Mesenchymal stem cell (in vitro differentiated cells and primary cell): ENCODE data around the gene MED15.

Experiments used
- DNase-seq: peaks from one replicate; pipeline ENCODE4 v3.0.0-alpha.2; 2013
- H2AFZ ChIP-seq: one replicate; pipeline ENCODE4 v1.6.1; 2013; ENCODE audit warnings: low read depth, mild to moderate bottlenecking, control low read depth, inconsistent platforms, low read length, moderate library complexity
- H2AK5ac ChIP-seq: 2 replicates; pipeline ENCODE4 v1.6.1; 2013; ENCODE audit warnings: low read length, moderate library complexity, mild to moderate bottlenecking, inconsistent platforms; ENCODE audit not compliant: severe bottlenecking
- H2BK120ac ChIP-seq: one replicate; pipeline ENCODE4 v1.6.1; 2013; ENCODE audit warnings: low read depth, mild to moderate bottlenecking, inconsistent platforms, low read length, moderate library complexity
- H2BK12ac ChIP-seq, 2 experiments: one replicate each; pipeline ENCODE4 v1.6.1; 2013; ENCODE audit warnings: inconsistent platforms in 2 of 2, low read length in 2 of 2, mild to moderate bottlenecking in 2 of 2, moderate library complexity in 2 of 2, control low read depth in 1 of 2
- H2BK15ac ChIP-seq: one replicate; pipeline ENCODE4 v1.6.1; 2013; ENCODE audit warnings: mild to moderate bottlenecking, low read depth, inconsistent platforms; ENCODE audit not compliant: poor library complexity, severe bottlenecking
- H2BK5ac ChIP-seq: 2 replicates; pipeline ENCODE4 v1.6.1; 2013; ENCODE audit warnings: low read depth, mild to moderate bottlenecking, low read length, control low read depth, inconsistent platforms; ENCODE audit not compliant: poor library complexity, severe bottlenecking
- H3K14ac ChIP-seq, 2 experiments: one replicate each; pipeline ENCODE4 v1.6.1; 2013; ENCODE audit warnings: inconsistent platforms in 2 of 2, low read length in 2 of 2, control low read depth in 1 of 2, mild to moderate bottlenecking in 1 of 2, moderate library complexity in 1 of 2
- H3K18ac ChIP-seq, 2 experiments: one replicate each; pipeline ENCODE4 v1.6.1; 2013; ENCODE audit warnings: inconsistent platforms in 2 of 2, low read length in 2 of 2, control low read depth in 1 of 2, low read depth in 1 of 2, mild to moderate bottlenecking in 1 of 2
- H3K23ac ChIP-seq, 2 experiments: one replicate each; pipeline ENCODE4 v1.6.1; 2013; ENCODE audit warnings: inconsistent platforms in 2 of 2, low read length in 2 of 2, mild to moderate bottlenecking in 2 of 2, moderate library complexity in 2 of 2, control low read depth in 1 of 2
- H3K27ac ChIP-seq: 2 replicates; pipeline ENCODE4 v1.5.1; 2013; ENCODE audit warnings: mild to moderate bottlenecking, moderate library complexity, low read length, control low read depth, inconsistent platforms; ENCODE audit not compliant: poor library complexity, severe bottlenecking
- H3K27me3 ChIP-seq, 2 experiments: 2 replicates each; pipeline versions ENCODE4 v1.6.1 to v1.7.0; 2013; ENCODE audit warnings: low read length in 2 of 2, mild to moderate bottlenecking in 2 of 2, moderate library complexity in 2 of 2, control low read depth in 1 of 2, inconsistent platforms in 1 of 2; ENCODE audit not compliant: control insufficient read depth in 1 of 2, insufficient read depth in 1 of 2
- H3K36me3 ChIP-seq, 2 experiments: 2 replicates each; pipeline versions ENCODE4 v1.6.1 to v1.7.0; 2013; ENCODE audit warnings: low read length in 2 of 2, control low read depth in 1 of 2, inconsistent platforms in 1 of 2, low read depth in 1 of 2, mild to moderate bottlenecking in 1 of 2; ENCODE audit not compliant: insufficient read depth in 2 of 2, control insufficient read depth in 1 of 2
- H3K4ac ChIP-seq, 2 experiments: one replicate each; pipeline ENCODE4 v1.6.1; 2013; ENCODE audit warnings: inconsistent platforms in 2 of 2, low read length in 2 of 2, mild to moderate bottlenecking in 2 of 2, moderate library complexity in 2 of 2, control low read depth in 1 of 2, low read depth in 1 of 2
- H3K4me1 ChIP-seq: 2 replicates; pipeline ENCODE4 v1.6.1; 2013; ENCODE audit warnings: low read depth, low read length, control low read depth; ENCODE audit not compliant: control insufficient read depth, insufficient read depth
- H3K4me2 ChIP-seq: 2 replicates; pipeline ENCODE4 v1.6.1; 2013; ENCODE audit warnings: low read length, mild to moderate bottlenecking, inconsistent platforms; ENCODE audit not compliant: poor library complexity, severe bottlenecking
- H3K4me3 ChIP-seq, 2 experiments: 2 replicates each; pipeline versions ENCODE4 v1.5.1 to v1.7.0; 2013; ENCODE audit warnings: low read length in 2 of 2, mild to moderate bottlenecking in 2 of 2, control low read depth in 1 of 2, low read depth in 1 of 2; ENCODE audit not compliant: insufficient read depth in 1 of 2
- H3K79me1 ChIP-seq: replicated peaks from 2 replicates; pipeline ENCODE4 v1.6.1; 2013; ENCODE audit warnings: mild to moderate bottlenecking, control low read depth, low read length, inconsistent platforms; ENCODE audit not compliant: poor library complexity, severe bottlenecking
- H3K9ac ChIP-seq: 2 replicates; pipeline ENCODE4 v1.7.0; 2013; ENCODE audit warnings: mild to moderate bottlenecking, low read length, moderate library complexity
- H3K9me3 ChIP-seq: 2 replicates; pipeline ENCODE4 v1.7.0; 2013; ENCODE audit warnings: mild to moderate bottlenecking, low read length; ENCODE audit not compliant: control insufficient read depth
- H4K8ac ChIP-seq: one replicate; pipeline ENCODE4 v1.6.1; 2013; ENCODE audit warnings: inconsistent platforms, mild to moderate bottlenecking, low read length, moderate library complexity
- H4K91ac ChIP-seq: one replicate; pipeline ENCODE4 v1.6.1; 2013; ENCODE audit warnings: mild to moderate bottlenecking, low read length, inconsistent platforms
- WGBS: methylation state at CpG from one replicate; pipeline ENCODE4 v1.1.7; 2013; ENCODE audit warnings: mixed read lengths; 5-methylcytosine and 5-hydroxymethylcytosine counted together

MED15 gene

DNA sequence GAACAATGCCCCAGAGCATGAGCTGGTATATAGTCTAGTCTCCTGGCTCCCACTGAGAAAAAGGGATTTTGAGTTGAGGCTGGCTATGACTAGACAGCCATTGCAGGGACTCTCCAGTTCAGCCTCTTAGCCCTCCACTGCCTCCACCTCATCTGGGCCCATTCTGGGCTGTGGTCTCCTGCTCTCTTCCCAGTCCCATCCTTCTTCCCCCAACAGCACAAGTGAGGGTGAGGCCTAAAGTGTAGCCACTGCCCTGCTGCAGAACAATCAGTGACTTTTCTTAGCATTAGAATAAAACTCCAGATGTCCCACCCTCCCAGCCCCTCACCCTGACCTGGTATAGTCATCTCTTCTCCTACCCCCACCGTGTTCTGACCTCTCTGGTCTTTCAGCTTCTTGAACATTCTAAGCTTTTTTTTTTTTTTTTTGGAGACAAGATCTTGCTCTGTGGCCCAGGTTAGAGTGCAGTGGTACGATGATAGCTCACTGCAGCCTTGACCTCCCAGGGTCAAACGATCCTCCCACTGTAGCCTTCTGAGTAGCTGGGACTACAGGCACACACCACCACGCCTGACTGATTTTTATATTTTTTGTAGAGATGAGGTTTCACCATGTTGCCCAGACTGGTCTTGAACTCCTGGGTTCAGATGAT is 4.3 kb downstream of the MED15 start:
- Histone ChIP-seq H3K4me3 (no peak overlapping the region), H3K79me1 (no peaks in the 10 kb centered on the region), H3K27ac (peak overlapping the region; percentile 28), H3K14ac (no peak overlapping the region), H2BK120ac (no peak overlapping the region), H3K9ac (no peak overlapping the region), H2BK5ac (no peak overlapping the region), H2BK12ac (no peak overlapping the region), H3K4me2 (no peak overlapping the region), H3K4ac (no peak overlapping the region), H4K8ac (no peak overlapping the region), H3K9me3 (no peaks in the 10 kb centered on the region), H2AFZ (no peak overlapping the region), H4K91ac (no peak overlapping the region), H3K23ac (peak overlapping the region in 1 of 2 experiments; percentile 79), H3K36me3 (peaks cover 15 to 18% of the 10 kb centered on the region in 2 experiments), H2BK15ac (no peak overlapping the region), H2AK5ac (peak overlapping the region; percentile 36), H3K4me1 (peaks cover 26% of the 10 kb centered on the region), H3K18ac (no peak overlapping the region), H3K27me3 (no peaks in the 10 kb centered on the region)
- 100% methylated on average over 1 of the region's 4 CpGs for WGBS
- DNase-seq, result no peak

- Histone ChIP-seq H3K36me3 (peaks cover 32 to 38% of the 10 kb centered on the region in 2 experiments), H4K91ac (no peak overlapping the region), H2AK5ac (no peak overlapping the region), H2BK12ac (no peak overlapping the region), H4K8ac (no peak overlapping the region), H2BK5ac (no peak overlapping the region), H3K14ac (no peak overlapping the region), H3K4me1 (peaks cover 34% of the 10 kb centered on the region), H3K18ac (peak overlapping the region in 1 of 2 experiments; percentile 56), H3K4ac (no peak overlapping the region), H2BK15ac (no peak overlapping the region), H2BK120ac (no peak overlapping the region), H3K9me3 (no peaks in the 10 kb centered on the region), H3K27me3 (no peaks in the 10 kb centered on the region), H3K79me1 (no peaks in the 10 kb centered on the region), H3K4me3 (peak overlapping the region in 1 of 2 experiments; percentile 34), H3K9ac (peak overlapping the region; percentile 39), H3K27ac (no peak overlapping the region), H2AFZ (no peak overlapping the region), H3K23ac (no peak overlapping the region), H3K4me2 (no peak overlapping the region)
- DNase-seq, result peak; percentile 95
- WGBS, result 58% methylated on average over 4 of the region's 6 CpGs
Measured at GRCh38 chr22:20514658-20515406, 7.4 kb downstream of the MED15 start.

GRCh38 chr22:20516399-20516798 is 9.0 kb downstream of the MED15 start:
- Histone ChIP-seq H2BK15ac (no peak overlapping the region), H2AFZ (no peak overlapping the region), H3K4me2 (no peak overlapping the region), H4K8ac (peak overlapping the region; percentile 7), H3K79me1 (no peaks in the 10 kb centered on the region), H3K27me3 (no peaks in the 10 kb centered on the region), H4K91ac (no peak overlapping the region), H2BK5ac (no peak overlapping the region), H3K27ac (no peak overlapping the region), H3K4ac (no peak overlapping the region), H3K9ac (no peak overlapping the region), H3K36me3 (peaks cover 33 to 45% of the 10 kb centered on the region in 2 experiments), H3K4me3 (no peak overlapping the region), H2BK120ac (no peak overlapping the region), H2BK12ac (peak overlapping the region in 1 of 2 experiments; percentile 23), H3K14ac (peak overlapping the region in 1 of 2 experiments; percentile 62), H3K4me1 (peaks cover 34% of the 10 kb centered on the region), H3K18ac (no peak overlapping the region), H3K9me3 (no peaks in the 10 kb centered on the region), H3K23ac (no peak overlapping the region), H2AK5ac (peak overlapping the region; percentile 13)
- no peak for DNase-seq
- WGBS, result 100% methylated on average over 2 of the region's 2 CpGs

- no peak overlapping the region for H3K18ac ChIP-seq
- H2AK5ac ChIP-seq, result no peak overlapping the region
- peaks cover 39 to 53% of the 10 kb centered on the region in 2 experiments for H3K36me3 ChIP-seq
- H3K14ac ChIP-seq, result no peak overlapping the region
- no peak overlapping the region for H3K4me3 ChIP-seq
- H4K91ac ChIP-seq, result no peak overlapping the region
- peaks cover 32% of the 10 kb centered on the region for H3K4me1 ChIP-seq
- no peak overlapping the region for H2AFZ ChIP-seq
- H3K4me2 ChIP-seq, result no peak overlapping the region
- no peak overlapping the region for H2BK5ac ChIP-seq
- no peaks in the 10 kb centered on the region for H3K9me3 ChIP-seq
- no peak for DNase-seq
- H4K8ac ChIP-seq, result no peak overlapping the region
- H2BK15ac ChIP-seq, result no peak overlapping the region
- no peak overlapping the region for H3K9ac ChIP-seq
- no peak overlapping the region for H3K23ac ChIP-seq
- H3K27me3 ChIP-seq, result no peaks in the 10 kb centered on the region
- 69% methylated on average over 4 of the region's 4 CpGs for WGBS
- no peaks in the 10 kb centered on the region for H3K79me1 ChIP-seq
- H3K27ac ChIP-seq, result no peak overlapping the region
- H2BK120ac ChIP-seq, result no peak overlapping the region
- no peak overlapping the region for H3K4ac ChIP-seq
- no peak overlapping the region for H2BK12ac ChIP-seq
Measured at GRCh38 chr22:20517422-20517821, 10.0 kb downstream of the MED15 start.
